Type B pancreatic cell (in vitro differentiated cells): ENCODE results near the gene CIRBP. TPM values are rescaled to one million over a fixed set of nuclear protein-coding genes. Genes with fewer than 3 reads are reported as not detected.

Experiments
- DNase-seq: peaks from one replicate; pipeline ENCODE4 v3.0.0; 2021; ENCODE audit warnings: mixed read lengths; ENCODE audit not compliant: unreplicated experiment; ENCODE audit errors: extremely low spot score
- H3K27ac Mint-ChIP-seq: 2 replicates; pipeline ENCODE4 v1.8.0; 2021; ENCODE audit warnings: mild to moderate bottlenecking, mixed read lengths
- H3K27me3 Mint-ChIP-seq: 2 replicates; pipeline ENCODE4 v1.8.0; 2021; ENCODE audit warnings: mixed read lengths
- H3K36me3 Mint-ChIP-seq: 2 replicates; pipeline ENCODE4 v1.8.0; 2021; ENCODE audit warnings: mixed read lengths
- H3K4me1 Mint-ChIP-seq: one replicate; pipeline ENCODE4 v1.8.0; 2021; ENCODE audit warnings: mixed read lengths; ENCODE audit not compliant: unreplicated experiment
- H3K4me3 Mint-ChIP-seq: 2 replicates; pipeline ENCODE4 v1.8.0; 2021; ENCODE audit warnings: mild to moderate bottlenecking, mixed read lengths
- H3K9me3 Mint-ChIP-seq: 2 replicates; pipeline ENCODE4 v1.8.0; 2021; ENCODE audit warnings: mixed read lengths
- total RNA-seq: library from RNA; stranded (reverse); gene quantifications from 2 replicates; pipeline ENCODE4 v1.2.1, GENCODE V29; 2021; ENCODE audit warnings: low replicate concordance
- TF ChIP-seq, protein P1 (sequence below): fragments of 200-600 bp; sonication (generic); conservative IDR thresholded peaks from 2 replicates; pipeline ENCODE4 v1.5.0; 2021; ENCODE audit warnings: antibody characterized with exemption, mild to moderate bottlenecking

Gene CIRBP
- total RNA-seq, 1 donor from 2014 or later: 421 TPM

DNA sequence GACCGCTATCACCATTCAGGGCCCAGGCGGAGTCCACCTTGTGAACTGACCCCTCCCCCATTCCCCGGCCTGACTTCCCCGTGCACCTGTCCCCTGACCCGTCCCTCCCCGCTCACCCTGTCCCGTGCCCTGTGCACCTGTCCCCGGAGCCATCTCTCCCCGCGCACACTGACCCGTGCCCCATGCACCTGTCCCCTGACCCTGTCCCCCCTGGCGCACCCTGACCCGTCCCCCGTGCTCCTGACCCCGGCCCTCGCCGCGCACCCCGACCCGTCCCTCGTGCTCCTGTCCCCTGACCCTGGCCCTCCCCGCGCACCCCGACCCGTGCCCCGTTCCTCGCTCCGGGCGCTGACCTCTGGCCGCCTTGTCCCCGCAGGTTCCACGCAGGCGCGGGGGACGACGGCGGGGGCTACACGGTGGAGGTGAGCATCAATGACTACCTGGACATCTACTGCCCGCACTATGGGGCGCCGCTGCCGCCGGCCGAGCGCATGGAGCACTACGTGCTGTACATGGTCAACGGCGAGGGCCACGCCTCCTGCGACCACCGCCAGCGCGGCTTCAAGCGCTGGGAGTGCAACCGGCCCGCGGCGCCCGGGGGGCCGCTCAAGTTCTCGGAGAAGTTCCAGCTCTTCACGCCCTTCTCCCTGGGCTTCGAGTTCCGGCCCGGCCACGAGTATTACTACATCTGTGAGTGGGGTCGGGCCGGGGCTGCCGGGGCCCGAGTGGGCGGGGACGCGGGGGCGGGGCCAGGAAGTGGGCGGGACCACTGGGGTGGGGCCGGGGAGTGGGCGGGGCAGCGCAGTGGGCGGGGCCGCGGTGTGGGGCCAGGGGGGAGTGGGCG lies 26.3 kb downstream of the CIRBP start:
- no peaks in the 10 kb centered on the region for H3K36me3 Mint-ChIP-seq
- H3K4me3 Mint-ChIP-seq: no peak overlapping the region
- no peak overlapping the region for H3K27ac Mint-ChIP-seq
- no peaks in the 10 kb centered on the region for H3K9me3 Mint-ChIP-seq
- H3K4me1 Mint-ChIP-seq: peaks cover 3% of the 10 kb centered on the region
- TF ChIP-seq, protein P1, sequence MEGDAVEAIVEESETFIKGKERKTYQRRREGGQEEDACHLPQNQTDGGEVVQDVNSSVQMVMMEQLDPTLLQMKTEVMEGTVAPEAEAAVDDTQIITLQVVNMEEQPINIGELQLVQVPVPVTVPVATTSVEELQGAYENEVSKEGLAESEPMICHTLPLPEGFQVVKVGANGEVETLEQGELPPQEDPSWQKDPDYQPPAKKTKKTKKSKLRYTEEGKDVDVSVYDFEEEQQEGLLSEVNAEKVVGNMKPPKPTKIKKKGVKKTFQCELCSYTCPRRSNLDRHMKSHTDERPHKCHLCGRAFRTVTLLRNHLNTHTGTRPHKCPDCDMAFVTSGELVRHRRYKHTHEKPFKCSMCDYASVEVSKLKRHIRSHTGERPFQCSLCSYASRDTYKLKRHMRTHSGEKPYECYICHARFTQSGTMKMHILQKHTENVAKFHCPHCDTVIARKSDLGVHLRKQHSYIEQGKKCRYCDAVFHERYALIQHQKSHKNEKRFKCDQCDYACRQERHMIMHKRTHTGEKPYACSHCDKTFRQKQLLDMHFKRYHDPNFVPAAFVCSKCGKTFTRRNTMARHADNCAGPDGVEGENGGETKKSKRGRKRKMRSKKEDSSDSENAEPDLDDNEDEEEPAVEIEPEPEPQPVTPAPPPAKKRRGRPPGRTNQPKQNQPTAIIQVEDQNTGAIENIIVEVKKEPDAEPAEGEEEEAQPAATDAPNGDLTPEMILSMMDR: no peak
- no peaks in the 10 kb centered on the region for H3K27me3 Mint-ChIP-seq
- no peak for DNase-seq

DNA sequence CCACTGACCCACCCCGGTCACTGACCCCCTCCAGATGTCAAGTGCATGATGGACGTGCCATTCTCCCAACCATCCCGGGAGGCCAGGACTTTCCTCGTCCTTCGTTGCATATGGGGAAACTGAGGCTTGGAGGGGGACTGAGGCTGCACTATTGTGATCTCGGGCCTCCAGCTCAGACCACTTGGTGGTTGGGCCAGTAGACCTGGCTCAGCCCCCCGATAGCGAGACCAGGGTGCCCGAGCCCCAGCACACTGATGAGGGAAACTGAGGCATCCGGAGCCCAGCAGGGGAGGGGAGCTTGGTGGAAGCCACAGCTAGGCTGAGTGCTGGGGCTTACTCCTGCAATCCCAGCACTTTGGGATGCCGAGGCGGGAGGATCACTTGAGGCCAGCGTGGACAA lies 26.9 kb downstream of the CIRBP start:
- no peaks in the 10 kb centered on the region for H3K27me3 Mint-ChIP-seq
- no peaks in the 10 kb centered on the region for H3K9me3 Mint-ChIP-seq
- H3K4me3 Mint-ChIP-seq: no peak overlapping the region
- H3K4me1 Mint-ChIP-seq: peaks cover 3% of the 10 kb centered on the region
- no peaks in the 10 kb centered on the region for H3K36me3 Mint-ChIP-seq
- TF ChIP-seq, protein P1: no peak
- no peak overlapping the region for H3K27ac Mint-ChIP-seq
- DNase-seq: no peak

DNA sequence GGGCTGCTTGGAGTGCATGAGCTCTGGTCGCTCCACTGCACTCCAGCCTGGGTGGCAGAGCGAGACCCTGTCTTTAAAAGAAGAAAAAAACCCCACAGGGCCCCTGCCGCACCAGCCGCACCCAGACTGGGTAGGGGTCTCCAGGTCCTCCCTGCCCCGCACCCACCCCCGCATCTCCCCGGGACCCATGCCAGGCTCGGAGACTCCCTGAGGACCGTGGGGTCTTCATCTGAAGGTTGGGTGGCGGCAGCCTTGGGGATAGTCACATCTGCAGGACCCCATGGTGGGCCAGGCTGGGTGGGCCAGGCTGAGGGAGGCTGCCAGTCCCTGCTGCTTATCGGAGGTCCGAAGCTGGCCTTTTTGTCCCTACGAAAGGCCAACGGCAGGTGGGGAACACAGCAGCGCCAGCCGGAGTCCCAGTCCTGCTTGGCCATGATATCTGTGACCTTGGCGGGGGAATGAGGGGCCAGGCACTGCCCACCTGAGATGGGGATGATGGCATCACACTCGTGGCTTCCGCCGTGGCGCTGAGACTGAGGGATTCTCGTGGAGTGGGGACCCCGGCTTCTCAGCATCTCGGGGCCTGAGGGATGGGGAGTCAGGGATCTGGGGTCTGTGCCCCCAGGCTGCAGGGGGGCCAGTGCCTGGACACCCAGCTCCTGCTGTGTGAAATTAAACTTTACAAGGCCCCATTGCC lies 27.6 kb downstream of the CIRBP start:
- DNase-seq: no peak
- Mint-ChIP-seq H3K4me1 (peaks cover 3% of the 10 kb centered on the region), H3K36me3 (no peaks in the 10 kb centered on the region), H3K27me3 (no peaks in the 10 kb centered on the region), H3K27ac (no peak overlapping the region), H3K4me3 (no peak overlapping the region), H3K9me3 (no peaks in the 10 kb centered on the region)
- TF ChIP-seq, protein P1: no peak

GRCh38 chr19:1298235-1298634 lies 29.1 kb downstream of the CIRBP start:
- TF ChIP-seq, protein P1: no peak
- Mint-ChIP-seq H3K27ac (no peak overlapping the region), H3K4me1 (peaks cover 3% of the 10 kb centered on the region), H3K36me3 (no peaks in the 10 kb centered on the region), H3K4me3 (no peak overlapping the region), H3K27me3 (no peaks in the 10 kb centered on the region), H3K9me3 (no peaks in the 10 kb centered on the region)
- DNase-seq: no peak

DNA sequence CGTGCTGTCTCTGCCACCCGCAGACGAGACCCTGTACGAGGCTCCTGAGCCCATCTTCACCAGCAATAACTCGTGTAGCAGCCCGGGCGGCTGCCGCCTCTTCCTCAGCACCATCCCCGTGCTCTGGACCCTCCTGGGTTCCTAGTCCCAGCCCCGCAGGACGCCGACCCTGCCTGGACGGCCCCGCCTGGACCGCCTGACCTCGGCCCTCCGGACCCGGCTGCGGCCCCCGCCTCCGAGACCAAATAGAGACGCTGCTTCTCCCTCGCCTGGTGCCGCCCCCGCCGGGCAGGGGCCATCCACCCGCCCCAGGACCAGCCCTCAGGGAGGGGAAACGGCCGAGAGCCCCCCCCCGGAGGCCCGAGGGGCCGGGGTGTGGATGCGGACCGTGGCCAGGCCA lies 30.7 kb downstream of the CIRBP start:
- no peaks in the 10 kb centered on the region for H3K9me3 Mint-ChIP-seq
- H3K36me3 Mint-ChIP-seq: no peaks in the 10 kb centered on the region
- H3K4me3 Mint-ChIP-seq: no peak overlapping the region
- no peaks in the 10 kb centered on the region for H3K27me3 Mint-ChIP-seq
- no peak overlapping the region for H3K27ac Mint-ChIP-seq
- peaks cover 3% of the 10 kb centered on the region for H3K4me1 Mint-ChIP-seq
- no peak for DNase-seq
- TF ChIP-seq, protein P1: no peak
